GM12878 (cell line): Measurements from ENCODE around the gene TOE1. TPM values are rescaled to one million over a fixed set of nuclear protein-coding genes. Genes with fewer than 3 reads are reported as not detected.

Experiments used
- ATAC-seq: fragments of 200-7000 bp; cut with Tn5 transposase; 3 replicates; pipeline ENCODE4 v1.9.1; 2020; ENCODE audit warnings: mild to moderate bottlenecking, moderate library complexity
- BruUV-seq: library from RNA; stranded (reverse); fragments of 400-500 nt; replicated peaks from 2 replicates; lab custom pipeline; 2021; lab: Mats Ljungman, UMichigan
- CTCF ChIA-PET: fragments of 300-600 bp; sonication (Branson Sonifier 250); formaldehyde crosslinking; extraction: SDS; loops from one replicate; lab custom pipeline; 2021; ENCODE audit warnings: inconsistent platforms; lab: Yijun Ruan, JAX
- POLR2A ChIA-PET: fragments of 350-600 bp; formaldehyde crosslinking; extraction: SDS; loops from one replicate; lab custom pipeline; 2021; ENCODE audit warnings: inconsistent platforms; lab: Charles Lee
- RAD21 ChIA-PET: fragments of 300-600 bp; sonication (Branson Sonifier 250); formaldehyde crosslinking; loops from one replicate; lab custom pipeline; 2023; ENCODE audit warnings: antibody characterized with exemption; ENCODE audit not compliant: unreplicated experiment; lab: Charles Lee
- SMC1A ChIA-PET: fragments of 300-600 bp; sonication (Branson Sonifier 250); formaldehyde crosslinking; loops from one replicate; lab custom pipeline; 2023; ENCODE audit not compliant: unreplicated experiment, uncharacterized antibody; lab: Charles Lee
- DNase-seq: peaks from one replicate; pipeline ENCODE4 v3.0.0-alpha.2; 2011; ENCODE audit warnings: low read depth, low spot score
- FAIRE-seq: peaks from 3 replicates; lab custom pipeline; 2011; peaks lifted over from hg19 to GRCh38; lab: Jason Lieb, UNC
- H2AFZ ChIP-seq: 2 replicates; pipeline ENCODE4 v1.6.0; 2011; ENCODE audit warnings: low read depth, low read length, control low read depth; ENCODE audit not compliant: control insufficient read depth
- H3K27ac ChIP-seq: 2 replicates; pipeline ENCODE4 v1.5.1; 2011; ENCODE audit warnings: control low read depth; ENCODE audit not compliant: control insufficient read depth, insufficient read depth
- H3K27me3 ChIP-seq, 2 experiments: replicated peaks in 1 of 2; 2 replicates each; pipeline versions ENCODE4 v1.6.0 to v1.6.1; 2011; ENCODE audit warnings: low read length in 1 of 2; ENCODE audit not compliant: control insufficient read depth in 2 of 2, insufficient read depth in 2 of 2
- H3K36me3 ChIP-seq, 2 experiments: 2 replicates each; pipeline ENCODE4 v1.5.1; 2011; ENCODE audit warnings: low read length in 1 of 2; ENCODE audit not compliant: control insufficient read depth in 2 of 2, insufficient read depth in 2 of 2
- H3K4me1 ChIP-seq: 2 replicates; pipeline ENCODE4 v1.6.1; 2011; ENCODE audit warnings: mild to moderate bottlenecking, low read length, moderate library complexity, mixed read lengths; ENCODE audit not compliant: control insufficient read depth, insufficient read depth
- H3K4me2 ChIP-seq: 2 replicates; pipeline ENCODE4 v1.6.0; 2011; ENCODE audit warnings: control low read depth; ENCODE audit not compliant: control insufficient read depth, insufficient read depth
- H3K4me3 ChIP-seq: fragments of 200-600 bp; sonication (generic); 2 replicates; pipeline ENCODE4 v1.5.1; 2016
- H3K79me2 ChIP-seq: 2 replicates; pipeline ENCODE4 v1.6.0; 2011; ENCODE audit warnings: low read length; ENCODE audit not compliant: control insufficient read depth, insufficient read depth
- H3K9ac ChIP-seq: 2 replicates; pipeline ENCODE4 v1.8.0; 2011; ENCODE audit warnings: low read length, control low read depth, mixed read lengths; ENCODE audit not compliant: control insufficient read depth, insufficient read depth
- H3K9me3 ChIP-seq: replicated peaks from 3 replicates; pipeline ENCODE4 v1.5.1; 2011; ENCODE audit warnings: mild to moderate bottlenecking, low read length; ENCODE audit not compliant: control insufficient read depth, insufficient read depth
- H4K20me1 ChIP-seq: 2 replicates; pipeline ENCODE4 v1.6.0; 2011; ENCODE audit not compliant: control insufficient read depth, insufficient read depth
- CBFB ChIP-seq: IDR thresholded peaks from 2 replicates; pipeline ENCODE4 v1.6.1; 2016; ENCODE audit warnings: antibody characterized with exemption, low read depth
- EGR1 ChIP-seq, 2 experiments: IDR thresholded peaks; 1 replicate in 1 of 2; 2 replicates in 1 of 2; pipeline ENCODE4 v1.6.1; 2011 to 2012; ENCODE audit warnings: low read depth in 2 of 2, low read length in 2 of 2, borderline replicate concordance in 1 of 2, mild to moderate bottlenecking in 1 of 2, moderate library complexity in 1 of 2
- ETV6 ChIP-seq, 2 experiments: fragments of 450-650 bp in 1 of 2; IDR thresholded peaks in 1 of 2; conservative IDR thresholded peaks in 1 of 2; 2 replicates each; pipeline ENCODE4 v1.6.1; 2014; ENCODE audit warnings: antibody characterized with exemption in 1 of 2, borderline replicate concordance in 1 of 2, low read depth in 1 of 2, mild to moderate bottlenecking in 1 of 2, moderate library complexity in 1 of 2
- MEF2B ChIP-seq: fragments of 450-650 bp; IDR thresholded peaks from 2 replicates; pipeline ENCODE4 v1.6.1; 2018; ENCODE audit warnings: mild to moderate bottlenecking, moderate library complexity; ENCODE audit not compliant: partially characterized antibody, poor library complexity, severe bottlenecking
- MTA3 ChIP-seq: IDR thresholded peaks from 2 replicates; pipeline ENCODE4 v1.6.1; 2012; ENCODE audit warnings: low read length, inconsistent platforms, borderline replicate concordance
- NR2C1 ChIP-seq: fragments of 450-650 bp; IDR thresholded peaks from 2 replicates; pipeline ENCODE4 v1.6.1; 2017; ENCODE audit warnings: antibody characterized with exemption, mild to moderate bottlenecking, moderate library complexity
- PAX8 ChIP-seq: fragments of 450-650 bp; IDR thresholded peaks from 2 replicates; pipeline ENCODE4 v1.6.1; 2017; ENCODE audit warnings: mild to moderate bottlenecking, moderate library complexity
- PBX3 ChIP-seq: IDR thresholded peaks from 2 replicates; pipeline ENCODE4 v1.6.1; 2011; ENCODE audit warnings: mild to moderate bottlenecking, low read depth, low read length, moderate library complexity; ENCODE audit not compliant: insufficient replicate concordance
- POU2F2 ChIP-seq: IDR thresholded peaks from 3 replicates; pipeline ENCODE4 v1.6.1; 2011; ENCODE audit warnings: low read depth, mild to moderate bottlenecking, low read length, borderline replicate concordance
- SIX5 ChIP-seq: IDR thresholded peaks from 2 replicates; pipeline ENCODE4 v1.6.1; 2011; ENCODE audit warnings: mild to moderate bottlenecking, low read depth, low read length, moderate library complexity; ENCODE audit not compliant: severe bottlenecking
- TBL1XR1 ChIP-seq: IDR thresholded peaks from 2 replicates; pipeline ENCODE4 v1.6.1; 2012; ENCODE audit warnings: low read depth, low read length, improper control_type of control experiment
- YBX1 ChIP-seq: fragments of 450-650 bp; IDR thresholded peaks from 2 replicates; pipeline ENCODE4 v1.6.1; 2016; ENCODE audit warnings: antibody characterized with exemption
- ZNF207 ChIP-seq: fragments of 450-650 bp; IDR thresholded peaks from 2 replicates; pipeline ENCODE4 v1.6.1; 2014; ENCODE audit warnings: antibody characterized with exemption, mild to moderate bottlenecking, borderline replicate concordance
- ZNF274 ChIP-seq: IDR thresholded peaks from one replicate; pipeline ENCODE4 v1.8.0; 2011; ENCODE audit not compliant: insufficient read length, insufficient read depth
- WGBS: methylation state at CpG from one replicate; pipeline ENCODE4 v1.1.6; 2016; ENCODE audit warnings: low lambda C conversion rate; ENCODE audit not compliant: insufficient replicate concordance, insufficient coverage; ENCODE audit errors: missing lambda C conversion rate; 5-methylcytosine and 5-hydroxymethylcytosine counted together
- in situ Hi-C: fragments of 300-500 bp; cut with MboI; formaldehyde crosslinking; loops from 9 replicates; pipeline ENCODE4 v1.14.3; 2018; ENCODE audit warnings: mixed read lengths
- intact Hi-C: fragments of 100-400 bp; cut with micrococcal nuclease; formaldehyde crosslinking; loops from one replicate; pipeline ENCODE4 v1.14.2; 2022; ENCODE audit not compliant: unreplicated experiment
- polyA plus RNA-seq, 11 experiments: library from polyadenylated mRNA; depleted of rRNA in 4 of 11; unstranded in 6 of 11; stranded (reverse) in 5 of 11; fragments of >200 nt; fragmentation: Nextera tagmentation in 4 of 11; fragmentation: Illumina TruSeq in 1 of 11; extraction: Ambion mirVana in 4 of 11; extraction: Trizol in 1 of 11; gene quantifications; 1 replicate in 1 of 11; 2 replicates in 10 of 11; pipeline versions ENCODE4 v1.2.1 to v1.2.3, GENCODE V29; 2011 to 2016; ENCODE audit warnings: inconsistent platforms in 2 of 11, missing spikeins in 2 of 11, low read depth in 1 of 11
- total RNA-seq, 4 experiments: library from RNA; depleted of rRNA in 3 of 4; stranded (reverse); fragments of >200 nt in 3 of 4; fragmentation: Illumina TruSeq in 1 of 4; extraction: Trizol in 1 of 4; gene quantifications; 2 replicates each; pipeline versions ENCODE4 v1.2.1 to v1.2.3, GENCODE V29; 2013 to 2021

TOE1 gene
- total and polyA plus RNA-seq, 10 of the 15 experiments (the other 5 are each of a cell fraction or from before 2014, with no cell fraction given) = 22.7 to 38.0 (median 33.3) TPM

- ATAC-seq (no peak), FAIRE-seq (no peak), DNase-seq (no peak)
- H3K9me3 ChIP-seq = no peaks in the 10 kb centered on the region
- H3K36me3 ChIP-seq = peaks cover 0 to 3% of the 10 kb centered on the region in 2 experiments; a peak in 1 of 4 replicates
- CTCF ChIA-PET = interaction anchor here (1.3 to 2.9 kb wide), 3 partner anchors 13 to 339 kb away, joined by 3 to 11 read pairs (median 10); partner anchors contain the start of genes MUTYH and TOE1
- no peaks in the 10 kb centered on the region for H4K20me1 ChIP-seq
- RAD21 ChIA-PET = interaction anchor here (7.7 to 13.5 kb wide), 2 partner anchors 14 to 139 kb away, joined by 28 to 319 read pairs; partner anchors contain the start of genes MUTYH, TESK2 and TOE1
- no peaks in the 10 kb centered on the region for H3K79me2 ChIP-seq
- TF ChIP-seq YBX1 (no peak), PBX3 (no peak), MTA3 (no peak), PAX8 (no peak), POU2F2 (no peak), NR2C1 (no peak), SIX5 (no peak), MEF2B (no peak), ZNF207 (no peak), ZNF274 (no peak), TBL1XR1 (no peak), CBFB (no peak), ETV6 (conservative IDR thresholded peaks at IDR 0.05 in 1 of 2, IDR thresholded peaks at IDR 0.05 in 1 of 2; ENCODE audit: borderline replicate concordance in 1 of 2, low read depth in 1 of 2) (no peak), EGR1 (IDR thresholded peaks at IDR 0.05; ENCODE audit: borderline replicate concordance in 1 of 2, low read depth in 2 of 2, low read length in 2 of 2) (no peak)
- in situ Hi-C loops (loop anchor here (10.0 kb wide), 1 partner anchor 211 kb away; no protein-coding TSS in a partner anchor), intact Hi-C loops (no loop called here)
- H3K4me1 ChIP-seq = no peaks in the 10 kb centered on the region
- H3K9ac ChIP-seq = no peak overlapping the region
- H3K27me3 ChIP-seq = no peaks in the 10 kb centered on the region
- 26% methylated on average over 2 of the region's 2 CpGs for WGBS
- SMC1A ChIA-PET = interaction anchor here (1.1 kb wide), 2 partner anchors 74 to 490 kb away, joined by 3 to 5 read pairs; no protein-coding TSS in a partner anchor
- H3K4me3 ChIP-seq = no peak overlapping the region
- no TSS peak for BruUV-seq
- H3K4me2 ChIP-seq = no peak overlapping the region
- H3K27ac ChIP-seq = no peak overlapping the region
- POLR2A ChIA-PET = interaction anchor here (1.2 kb wide), 1 partner anchor 13 kb away, joined by 3 read pairs; no protein-coding TSS in a partner anchor
- H2AFZ ChIP-seq = no peak overlapping the region
Observed at GRCh38 chr1:45353685-45354084, 13.7 kb downstream of the TOE1 start.
